ENCODE results near the gene TFDP1. TPM values are rescaled to one million over a fixed set of nuclear protein-coding genes. Genes with fewer than 3 reads are reported as not detected.

The TFDP1 gene
- total RNA-seq, 1 experiment from 2014 or later = 423 TPM

GRCh38 chr13:113545455-113545930 is 39.1 kb upstream of the TFDP1 start:
- Histone ChIP-seq H3K4me3 (no peak overlapping the region), H3K27me3 (replicated peaks) (no peaks in the 10 kb centered on the region), H3K4me1 (replicated peaks) (peaks cover 3% of the 10 kb centered on the region; the same call in 1 of the 2 replicates), H3K36me3 (peaks cover 37% of the 10 kb centered on the region), H3K27ac (no peak overlapping the region), H3K9me3 (replicated peaks) (peaks cover 5% of the 10 kb centered on the region)
- peak; percentile 17 to 47 for DNase-seq (ENCODE audit: low read depth in 1 of 2, low spot score in 2 of 2)

GRCh38 chr13:113545931-113546516 is 38.5 kb upstream of the TFDP1 start:
- H3K27me3 ChIP-seq (replicated peaks) = no peaks in the 10 kb centered on the region
- no peak overlapping the region for H3K27ac ChIP-seq
- H3K9me3 ChIP-seq (replicated peaks) = peaks cover 5% of the 10 kb centered on the region
- peak in 1 of 2 experiments; percentile 40 for DNase-seq (ENCODE audit: low read depth in 1 of 2, low spot score in 2 of 2)
- peaks cover 37% of the 10 kb centered on the region for H3K36me3 ChIP-seq
- peaks cover 3% of the 10 kb centered on the region; the same call in 1 of the 2 replicates for H3K4me1 ChIP-seq (replicated peaks)
- H3K4me3 ChIP-seq = no peak overlapping the region

GRCh38 chr13:113546571-113547237 is 37.8 kb upstream of the TFDP1 start:
- Histone ChIP-seq H3K36me3 (peaks cover 44% of the 10 kb centered on the region), H3K4me1 (replicated peaks) (peaks cover 3% of the 10 kb centered on the region; the same call in 1 of the 2 replicates), H3K27ac (no peak overlapping the region), H3K27me3 (replicated peaks) (no peaks in the 10 kb centered on the region), H3K9me3 (replicated peaks) (peaks cover 5% of the 10 kb centered on the region), H3K4me3 (no peak overlapping the region)
- no peak for DNase-seq (ENCODE audit: low read depth in 1 of 2, low spot score in 2 of 2)

GRCh38 chr13:113547238-113547971 is 37.1 kb upstream of the TFDP1 start:
- no peaks in the 10 kb centered on the region for H3K27me3 ChIP-seq (replicated peaks)
- H3K36me3 ChIP-seq = peaks cover 49% of the 10 kb centered on the region
- H3K4me1 ChIP-seq (replicated peaks) = peaks cover 3% of the 10 kb centered on the region; the same call in 1 of the 2 replicates
- DNase-seq (ENCODE audit: low read depth in 1 of 2, low spot score in 2 of 2) = no peak
- H3K27ac ChIP-seq = no peak overlapping the region
- peaks cover 3% of the 10 kb centered on the region for H3K9me3 ChIP-seq (replicated peaks)
- no peak overlapping the region for H3K4me3 ChIP-seq

GRCh38 chr13:113548171-113548641 is 36.3 kb upstream of the TFDP1 start:
- Histone ChIP-seq H3K27me3 (replicated peaks) (no peaks in the 10 kb centered on the region), H3K4me3 (no peak overlapping the region), H3K9me3 (replicated peaks) (no peaks in the 10 kb centered on the region; the same call in 1 of the 2 replicates), H3K4me1 (replicated peaks) (peaks cover 3% of the 10 kb centered on the region; the same call in 1 of the 2 replicates), H3K27ac (no peak overlapping the region), H3K36me3 (peaks cover 52% of the 10 kb centered on the region)
- peak in 1 of 2 experiments; percentile 66 for DNase-seq (ENCODE audit: low read depth in 1 of 2, low spot score in 2 of 2)

GRCh38 chr13:113548778-113549621 is 35.6 kb upstream of the TFDP1 start:
- H3K36me3 ChIP-seq = peaks cover 58% of the 10 kb centered on the region
- no peaks in the 10 kb centered on the region for H3K27me3 ChIP-seq (replicated peaks)

GRCh38 chr13:113550453-113550852 is 34.1 kb upstream of the TFDP1 start:
- Histone ChIP-seq H3K4me1 (replicated peaks) (no peaks in the 10 kb centered on the region), H3K27me3 (replicated peaks) (no peaks in the 10 kb centered on the region), H3K4me3 (no peak overlapping the region), H3K9me3 (replicated peaks) (no peaks in the 10 kb centered on the region), H3K36me3 (peaks cover 47% of the 10 kb centered on the region), H3K27ac (no peak overlapping the region)
- peak in 1 of 2 experiments; percentile 47 for DNase-seq (ENCODE audit: low read depth in 1 of 2, low spot score in 2 of 2)

More at GRCh38 chr13:113548778-113549621, 35.6 kb upstream of the TFDP1 start:
- Histone ChIP-seq H3K9me3 (replicated peaks) (no peaks in the 10 kb centered on the region; the same call in 1 of the 2 replicates), H3K4me1 (replicated peaks) (peaks cover 3% of the 10 kb centered on the region; the same call in 1 of the 2 replicates), H3K27ac (no peak overlapping the region), H3K4me3 (no peak overlapping the region)
- peak in 1 of 2 experiments; percentile 56 for DNase-seq (ENCODE audit: low read depth in 1 of 2, low spot score in 2 of 2)

- Histone ChIP-seq H3K36me3 (peaks cover 47% of the 10 kb centered on the region), H3K9me3 (replicated peaks) (no peaks in the 10 kb centered on the region), H3K27ac (no peak overlapping the region), H3K4me3 (no peak overlapping the region), H3K27me3 (replicated peaks) (no peaks in the 10 kb centered on the region), H3K4me1 (replicated peaks) (no peaks in the 10 kb centered on the region)
- DNase-seq (ENCODE audit: low read depth in 1 of 2, low spot score in 2 of 2) = peak in 1 of 2 experiments; percentile 52
Measured at GRCh38 chr13:113551081-113552000, 33.2 kb upstream of the TFDP1 start.

GRCh38 chr13:113552079-113552478 is 32.5 kb upstream of the TFDP1 start:
- peak in 1 of 2 experiments; percentile 52 for DNase-seq (ENCODE audit: low read depth in 1 of 2, low spot score in 2 of 2)
- no peak overlapping the region for H3K4me3 ChIP-seq
- H3K4me1 ChIP-seq (replicated peaks) = 0 out of 2 replicates have a peak, but pooled peaks cover 2% of the 10 kb centered on the region
- H3K27ac ChIP-seq = no peak overlapping the region
- no peaks in the 10 kb centered on the region for H3K27me3 ChIP-seq (replicated peaks)
- peaks cover 47% of the 10 kb centered on the region for H3K36me3 ChIP-seq
- H3K9me3 ChIP-seq (replicated peaks) = no peaks in the 10 kb centered on the region

GRCh38 chr13:113552786-113553434 is 31.6 kb upstream of the TFDP1 start:
- Histone ChIP-seq H3K4me1 (replicated peaks) (0 out of 2 replicates have a peak, but pooled peaks cover 5% of the 10 kb centered on the region), H3K27me3 (replicated peaks) (no peaks in the 10 kb centered on the region), H3K27ac (no peak overlapping the region), H3K4me3 (no peak overlapping the region), H3K9me3 (replicated peaks) (no peaks in the 10 kb centered on the region), H3K36me3 (peaks cover 47% of the 10 kb centered on the region)
- peak in 1 of 2 experiments; percentile 49 for DNase-seq (ENCODE audit: low read depth in 1 of 2, low spot score in 2 of 2)

- H3K27me3 ChIP-seq (replicated peaks) = no peaks in the 10 kb centered on the region
- H3K4me3 ChIP-seq = no peak overlapping the region
- H3K4me1 ChIP-seq (replicated peaks) = 0 out of 2 replicates have a peak, but pooled peaks cover 5% of the 10 kb centered on the region
- peak in 1 of 2 experiments; percentile 59 for DNase-seq (ENCODE audit: low read depth in 1 of 2, low spot score in 2 of 2)
- no peak overlapping the region for H3K27ac ChIP-seq
- no peaks in the 10 kb centered on the region for H3K9me3 ChIP-seq (replicated peaks)
- H3K36me3 ChIP-seq = peaks cover 42% of the 10 kb centered on the region
Measured at GRCh38 chr13:113553511-113554332, 30.8 kb upstream of the TFDP1 start.
